ENCODE results near the gene STPG2. TPM values are rescaled to one million over a fixed set of nuclear protein-coding genes. Genes with fewer than 3 reads are reported as not detected.

Gene STPG2
- total RNA-seq, 2 experiments from 2014 or later, result not detected

DNA sequence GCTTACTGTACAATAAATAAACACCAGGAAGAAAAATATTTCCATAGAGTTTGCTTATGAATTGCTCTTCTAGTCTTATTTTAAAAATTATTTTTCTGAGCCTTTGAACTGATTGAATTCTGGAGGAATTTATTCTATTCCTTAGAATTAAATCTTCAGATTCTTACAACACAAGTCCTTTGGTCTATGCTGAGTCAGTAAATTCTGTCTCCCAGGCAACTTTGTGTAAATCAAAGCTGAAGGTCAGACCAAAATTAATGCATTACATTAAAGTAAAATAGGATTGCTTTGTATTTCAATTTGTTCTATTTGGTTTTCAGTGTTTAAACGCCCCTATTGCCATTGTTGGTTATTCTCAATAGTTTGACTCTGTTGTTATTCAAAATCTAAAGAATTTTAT, 26.8 kb upstream of the STPG2 start:
- ChIA-PET CTCF (ENCODE audit: unreplicated experiment) (no interaction called here), POLR2A (no interaction called here)
- H2AFZ ChIP-seq (ENCODE audit: low read length), result no peak overlapping the region
- intact Hi-C loops (cut with micrococcal nuclease; ENCODE audit: unreplicated experiment), result no loop called here
- no peak overlapping the region for H3K4me3 ChIP-seq (ENCODE audit: low read depth, low read length, poor library complexity, severe bottlenecking)
- no peaks in the 10 kb centered on the region for H3K36me3 ChIP-seq (ENCODE audit: insufficient read depth, low read length)
- TF ChIP-seq EZH2phosphoT487 (IDR thresholded peaks at IDR 0.05; ENCODE audit: borderline replicate concordance, low read depth, low read length), result no peak
- TF ChIP-seq, protein P1, sequence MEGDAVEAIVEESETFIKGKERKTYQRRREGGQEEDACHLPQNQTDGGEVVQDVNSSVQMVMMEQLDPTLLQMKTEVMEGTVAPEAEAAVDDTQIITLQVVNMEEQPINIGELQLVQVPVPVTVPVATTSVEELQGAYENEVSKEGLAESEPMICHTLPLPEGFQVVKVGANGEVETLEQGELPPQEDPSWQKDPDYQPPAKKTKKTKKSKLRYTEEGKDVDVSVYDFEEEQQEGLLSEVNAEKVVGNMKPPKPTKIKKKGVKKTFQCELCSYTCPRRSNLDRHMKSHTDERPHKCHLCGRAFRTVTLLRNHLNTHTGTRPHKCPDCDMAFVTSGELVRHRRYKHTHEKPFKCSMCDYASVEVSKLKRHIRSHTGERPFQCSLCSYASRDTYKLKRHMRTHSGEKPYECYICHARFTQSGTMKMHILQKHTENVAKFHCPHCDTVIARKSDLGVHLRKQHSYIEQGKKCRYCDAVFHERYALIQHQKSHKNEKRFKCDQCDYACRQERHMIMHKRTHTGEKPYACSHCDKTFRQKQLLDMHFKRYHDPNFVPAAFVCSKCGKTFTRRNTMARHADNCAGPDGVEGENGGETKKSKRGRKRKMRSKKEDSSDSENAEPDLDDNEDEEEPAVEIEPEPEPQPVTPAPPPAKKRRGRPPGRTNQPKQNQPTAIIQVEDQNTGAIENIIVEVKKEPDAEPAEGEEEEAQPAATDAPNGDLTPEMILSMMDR (conservative IDR thresholded peaks at IDR 0.05; ENCODE audit: low read length), result no peak
- no peaks in the 10 kb centered on the region for H3K9me2 ChIP-seq (ENCODE audit: insufficient read depth, low read length)
- H3K79me2 ChIP-seq (ENCODE audit: insufficient read depth, low read depth, low read length), result no peaks in the 10 kb centered on the region
- no peaks in the 10 kb centered on the region for H3K9me3 ChIP-seq (ENCODE audit: low read length)
- no peak overlapping the region for H3K4me2 ChIP-seq (ENCODE audit: low read length)
- H3K27ac ChIP-seq (ENCODE audit: low read depth, low read length, poor library complexity, severe bottlenecking), result no peak overlapping the region
- no peaks in the 10 kb centered on the region for H3K4me1 ChIP-seq (ENCODE audit: insufficient read depth, low read length, poor library complexity, severe bottlenecking)
- BruUV-seq (replicated peaks), result no TSS peak
- no peaks in the 10 kb centered on the region for H4K20me1 ChIP-seq (ENCODE audit: insufficient read depth, low read length)
- no peak for DNase-seq (ENCODE audit: low spot score)

DNA sequence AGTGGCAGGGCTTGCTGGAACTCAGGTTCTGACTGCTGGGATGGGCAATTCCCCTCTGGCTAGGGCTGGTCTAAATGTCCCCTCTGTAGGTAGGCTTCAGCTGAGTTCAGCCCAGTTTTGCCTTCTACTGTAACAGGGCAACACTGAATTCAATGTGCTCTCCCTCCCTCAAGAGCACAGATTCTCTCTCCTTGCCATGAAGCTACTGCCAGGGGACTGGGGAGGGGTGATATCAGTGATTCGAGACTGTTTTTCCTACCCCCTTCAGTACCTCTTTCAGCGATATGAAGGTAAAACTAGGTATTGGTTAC, 23.4 kb upstream of the STPG2 start:
- POLR2A ChIA-PET, result no interaction called here

DNA sequence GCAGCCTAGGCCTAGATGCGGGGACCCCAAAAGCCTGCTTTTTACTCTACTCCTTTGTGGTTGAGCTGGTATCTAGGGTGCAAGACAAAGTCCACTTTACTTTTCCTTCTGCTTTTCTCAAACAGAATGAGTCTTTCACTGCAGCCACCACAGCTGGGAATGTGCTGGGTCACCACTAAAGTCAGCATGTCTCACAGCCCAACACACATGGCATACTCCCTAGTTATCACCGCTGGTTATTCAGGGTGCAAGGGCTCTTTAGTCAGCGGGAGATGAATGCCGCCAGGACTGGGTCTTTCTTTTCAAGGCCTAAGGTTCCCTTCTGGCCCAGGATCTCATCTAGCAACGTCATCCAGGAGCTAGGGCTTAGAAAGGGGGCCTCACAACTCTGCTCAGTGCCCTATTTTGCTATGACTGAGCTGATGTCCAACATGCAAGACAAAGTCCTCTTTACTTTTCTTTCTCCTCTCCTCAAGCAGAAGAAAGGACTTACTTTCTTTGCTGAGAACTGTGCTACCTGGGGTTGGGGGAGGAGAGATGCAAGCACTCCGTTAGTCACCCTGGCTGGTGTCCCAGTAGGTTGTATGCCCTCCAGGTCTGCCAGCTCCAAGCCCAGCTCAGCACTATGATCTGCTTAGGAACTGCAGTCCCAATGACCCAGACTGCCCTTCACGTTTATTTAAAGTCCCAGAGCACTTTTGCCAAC, 22.9 kb upstream of the STPG2 start:
- no peaks in the 10 kb centered on the region for H3K79me2 ChIP-seq (ENCODE audit: insufficient read depth, low read depth, low read length)
- H2AFZ ChIP-seq (ENCODE audit: low read length), result no peak overlapping the region
- CTCF ChIA-PET (ENCODE audit: unreplicated experiment), result no interaction called here
- POLR2A ChIA-PET, result no interaction called here
- no peak for DNase-seq (ENCODE audit: low spot score)
- no peaks in the 10 kb centered on the region for H3K36me3 ChIP-seq (ENCODE audit: insufficient read depth, low read length)
- intact Hi-C loops (cut with micrococcal nuclease; ENCODE audit: unreplicated experiment), result no loop called here
- no peak overlapping the region for H3K4me2 ChIP-seq (ENCODE audit: low read length)
- H3K4me3 ChIP-seq (ENCODE audit: low read depth, low read length, poor library complexity, severe bottlenecking), result no peak overlapping the region
- H3K27ac ChIP-seq (ENCODE audit: low read depth, low read length, poor library complexity, severe bottlenecking), result no peak overlapping the region
- H3K9me3 ChIP-seq (ENCODE audit: low read length), result no peaks in the 10 kb centered on the region
- no TSS peak for BruUV-seq (replicated peaks)
- TF ChIP-seq, protein P1 (conservative IDR thresholded peaks at IDR 0.05; ENCODE audit: low read length), result no peak
- no peak for TF ChIP-seq EZH2phosphoT487 (IDR thresholded peaks at IDR 0.05; ENCODE audit: borderline replicate concordance, low read depth, low read length)
- H3K9me2 ChIP-seq (ENCODE audit: insufficient read depth, low read length), result no peaks in the 10 kb centered on the region
- H3K4me1 ChIP-seq (ENCODE audit: insufficient read depth, low read length, poor library complexity, severe bottlenecking), result no peaks in the 10 kb centered on the region
- no peaks in the 10 kb centered on the region for H4K20me1 ChIP-seq (ENCODE audit: insufficient read depth, low read length)

More for the DNA sequence above, 23.4 kb upstream of the STPG2 start:
- no TSS peak for BruUV-seq (replicated peaks)
- Histone ChIP-seq H2AFZ (ENCODE audit: low read length) (no peak overlapping the region), H3K36me3 (ENCODE audit: insufficient read depth, low read length) (no peaks in the 10 kb centered on the region), H3K4me1 (ENCODE audit: insufficient read depth, low read length, poor library complexity, severe bottlenecking) (no peaks in the 10 kb centered on the region), H3K4me2 (ENCODE audit: low read length) (no peak overlapping the region), H3K79me2 (ENCODE audit: insufficient read depth, low read depth, low read length) (no peaks in the 10 kb centered on the region), H3K9me3 (ENCODE audit: low read length) (no peaks in the 10 kb centered on the region), H3K27ac (ENCODE audit: low read depth, low read length, poor library complexity, severe bottlenecking) (no peak overlapping the region), H4K20me1 (ENCODE audit: insufficient read depth, low read length) (no peaks in the 10 kb centered on the region), H3K4me3 (ENCODE audit: low read depth, low read length, poor library complexity, severe bottlenecking) (no peak overlapping the region), H3K9me2 (ENCODE audit: insufficient read depth, low read length) (no peaks in the 10 kb centered on the region)
- TF ChIP-seq EZH2phosphoT487 (IDR thresholded peaks at IDR 0.05; ENCODE audit: borderline replicate concordance, low read depth, low read length), result no peak
- TF ChIP-seq, protein P1 (conservative IDR thresholded peaks at IDR 0.05; ENCODE audit: low read length), result no peak
- CTCF ChIA-PET (ENCODE audit: unreplicated experiment), result no interaction called here
- DNase-seq (ENCODE audit: low spot score), result no peak
- intact Hi-C loops (cut with micrococcal nuclease; ENCODE audit: unreplicated experiment), result no loop called here
